ENCODE results near the gene RIMS4.
"Not testable (repeated sequence)": the region's sequence is repeated elsewhere in the genome, so short reads cannot be mapped to it uniquely, and the experiment has no call there.

The RIMS4 gene

DNA sequence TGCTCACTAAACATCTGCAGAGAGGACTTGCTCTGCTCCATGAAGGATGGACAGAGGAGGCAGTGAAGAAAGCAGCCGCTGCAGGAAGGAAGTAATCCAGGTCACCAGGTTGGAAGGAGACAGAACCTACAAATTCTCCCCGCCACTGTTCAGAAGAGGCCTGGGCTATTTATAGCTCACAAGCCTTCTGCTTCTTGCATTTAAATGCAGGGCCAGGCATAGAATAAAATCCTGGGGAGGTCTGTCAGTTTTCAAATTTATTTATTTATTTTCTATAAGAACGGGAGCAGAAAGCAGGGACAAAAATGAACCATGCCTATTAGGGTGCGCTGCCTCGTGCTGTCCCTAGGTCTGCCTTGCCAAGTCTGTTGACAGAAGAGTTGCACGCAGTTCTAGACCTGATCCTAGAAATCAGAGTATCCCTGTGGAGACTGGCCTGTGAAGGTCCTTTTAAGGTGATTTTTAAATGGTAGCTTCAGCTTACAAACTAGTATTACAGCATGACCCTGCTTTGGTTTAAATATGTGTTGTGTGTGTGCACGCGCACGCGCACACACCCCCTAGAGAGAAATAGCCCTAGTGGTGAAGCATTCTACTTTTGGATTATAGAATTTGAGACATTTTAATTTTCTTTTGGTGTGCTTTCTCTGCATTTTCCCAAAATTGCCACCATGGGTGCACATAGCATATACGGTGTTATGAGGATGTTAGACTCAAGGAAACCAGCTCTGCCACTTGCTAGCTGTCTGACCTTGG is 19.5 kb downstream of the RIMS4 start:
- DNase-seq = no peak

DNA sequence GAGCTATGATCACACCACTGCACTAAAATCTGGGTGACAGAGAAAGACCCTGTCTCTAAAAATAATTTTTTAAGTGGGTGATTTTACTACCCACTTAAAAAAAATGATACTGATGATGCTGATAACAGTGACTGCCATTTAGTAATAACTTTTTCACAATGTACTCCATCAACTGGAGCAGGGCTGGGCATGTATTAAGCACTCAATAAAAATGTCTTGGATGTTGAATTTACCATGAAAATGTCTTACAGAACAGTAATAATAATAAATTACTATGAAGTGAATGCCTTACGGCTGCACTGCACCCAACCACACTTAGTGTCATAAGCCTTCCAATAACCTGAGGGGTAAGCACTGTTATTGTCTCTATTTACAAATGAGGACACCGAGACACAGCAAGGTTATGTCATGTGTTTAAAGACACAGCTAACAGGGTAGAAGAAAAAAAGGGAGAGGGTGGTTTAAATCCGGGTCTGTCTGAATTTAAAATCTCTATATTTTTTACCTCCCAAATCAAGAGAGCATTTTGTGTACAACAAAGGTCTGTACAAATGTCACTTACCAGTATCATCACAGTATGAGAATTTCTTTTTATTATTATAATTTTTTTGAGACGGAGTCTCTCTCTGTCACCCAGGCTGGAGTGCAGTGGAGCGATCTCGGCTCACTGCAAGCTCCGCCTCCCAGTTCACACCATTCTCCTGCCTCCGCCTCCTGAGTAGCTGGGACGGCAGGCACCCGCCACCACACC is 21.5 kb downstream of the RIMS4 start:
- no peak for DNase-seq

DNA sequence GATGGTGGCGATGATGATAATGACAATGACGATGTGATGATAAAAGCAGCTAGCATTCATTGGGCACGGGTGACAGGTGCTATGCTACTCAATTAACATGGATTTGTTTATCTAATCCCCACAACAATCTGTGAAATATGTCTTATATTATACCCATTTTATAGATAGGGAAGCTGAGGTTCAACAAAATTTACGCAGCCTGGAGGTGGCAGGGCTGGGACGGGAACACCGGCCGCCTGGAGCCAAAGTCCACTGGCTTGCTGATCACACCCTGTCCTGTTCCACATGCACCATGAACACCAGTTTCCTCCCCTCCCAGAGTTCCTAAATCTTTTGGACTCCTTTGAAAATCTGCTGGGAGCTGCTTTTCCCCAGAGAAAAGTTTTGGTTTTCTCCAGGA is 23.0 kb downstream of the RIMS4 start:
- no peak for DNase-seq

DNA sequence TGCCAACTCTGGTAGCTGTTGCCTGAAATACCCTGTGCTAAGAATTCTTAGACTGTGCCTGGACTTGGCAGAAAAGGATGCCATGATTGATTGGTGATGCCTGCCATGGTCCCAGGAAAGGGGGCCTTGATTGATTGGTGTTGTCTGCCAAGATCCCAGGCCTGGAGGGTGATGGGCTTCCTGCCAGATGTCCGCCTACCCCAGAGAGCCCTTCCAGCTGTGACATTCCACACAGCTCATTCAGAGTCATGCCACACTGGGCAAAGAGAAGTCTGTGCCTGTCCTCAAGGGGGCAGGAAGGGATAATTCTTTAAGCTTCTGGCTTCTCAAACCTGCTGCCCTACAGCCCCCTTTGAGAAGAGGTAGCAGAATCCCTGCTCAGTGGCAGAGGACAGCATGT is 24.6 kb downstream of the RIMS4 start:
- no peak for DNase-seq

DNA sequence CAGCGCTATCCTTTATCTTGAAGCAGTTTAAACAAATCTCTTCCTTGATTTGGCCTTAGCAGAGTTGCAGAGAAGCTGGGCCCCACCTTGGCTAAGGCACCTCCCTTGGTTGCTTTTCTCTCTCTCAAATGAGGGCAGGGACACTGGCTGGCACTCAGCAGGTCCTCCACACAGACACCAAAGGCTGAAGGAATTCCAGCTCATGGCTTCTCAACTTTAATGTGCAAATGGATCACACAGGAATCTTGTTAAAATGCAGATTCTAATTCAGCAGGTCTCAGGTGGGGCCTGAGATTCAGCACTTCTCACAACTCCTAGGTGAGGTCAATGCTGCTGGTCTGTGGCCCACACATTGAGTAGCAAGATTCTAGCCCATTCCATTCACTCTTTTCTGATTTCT is 25.7 kb downstream of the RIMS4 start:
- DNase-seq = no peak

DNA sequence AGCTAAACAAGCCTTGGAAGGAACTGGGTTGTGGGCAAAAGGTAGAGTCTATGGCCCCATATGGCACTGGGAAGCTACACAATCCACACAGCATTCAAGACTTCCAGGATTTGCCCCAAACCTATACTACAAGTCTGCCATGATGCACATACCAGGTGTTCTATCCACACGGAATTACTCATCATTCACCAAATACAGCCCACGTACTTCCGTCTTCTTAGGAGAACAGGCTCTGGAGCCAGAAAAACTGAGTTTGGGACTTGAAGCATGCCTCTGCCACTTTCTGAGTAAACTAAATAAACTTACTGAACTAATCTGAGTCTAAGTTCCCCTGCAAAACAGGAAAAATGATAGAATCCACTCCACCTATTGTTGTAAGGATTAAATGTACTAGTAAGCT is 28.6 kb downstream of the RIMS4 start:
- no peak for DNase-seq

DNA sequence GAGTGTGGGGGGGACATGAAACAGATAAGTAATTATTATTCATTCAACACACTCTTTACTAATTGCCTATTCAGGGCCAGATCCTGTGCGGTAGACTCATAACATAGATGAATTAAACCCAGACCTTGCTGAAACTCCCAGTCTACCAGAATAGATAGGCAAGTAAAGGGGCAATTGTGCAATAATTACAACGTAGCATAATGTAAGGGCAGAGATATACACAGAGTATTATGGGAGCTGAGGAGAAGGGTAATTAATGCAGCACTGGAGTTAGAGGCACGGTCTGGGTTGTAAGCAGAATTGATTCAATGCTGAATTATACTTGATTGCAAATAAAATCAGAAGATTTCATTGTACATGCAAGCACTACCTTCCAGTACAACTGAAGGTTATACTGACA is 29.2 kb downstream of the RIMS4 start:
- DNase-seq = no peak

DNA sequence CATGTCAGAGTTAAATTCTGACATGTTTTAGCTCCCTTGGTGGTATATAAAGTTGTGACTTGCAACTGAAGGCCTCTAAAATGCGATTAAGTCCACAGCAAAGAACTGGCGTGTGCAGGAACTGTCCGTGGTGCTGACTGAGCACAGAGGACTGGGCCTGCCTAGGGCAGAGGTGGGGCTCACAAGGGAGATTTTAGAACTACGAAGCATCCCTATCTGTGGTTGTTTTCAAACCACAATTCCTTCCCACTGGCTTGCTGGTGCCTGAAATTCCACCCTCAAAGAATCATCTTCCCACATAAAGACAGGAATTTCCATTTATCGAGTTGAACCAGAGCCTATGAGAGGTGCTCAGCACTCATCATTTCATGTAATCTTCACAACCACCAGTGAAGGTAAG is 30.1 kb downstream of the RIMS4 start:
- no peak for DNase-seq

DNA sequence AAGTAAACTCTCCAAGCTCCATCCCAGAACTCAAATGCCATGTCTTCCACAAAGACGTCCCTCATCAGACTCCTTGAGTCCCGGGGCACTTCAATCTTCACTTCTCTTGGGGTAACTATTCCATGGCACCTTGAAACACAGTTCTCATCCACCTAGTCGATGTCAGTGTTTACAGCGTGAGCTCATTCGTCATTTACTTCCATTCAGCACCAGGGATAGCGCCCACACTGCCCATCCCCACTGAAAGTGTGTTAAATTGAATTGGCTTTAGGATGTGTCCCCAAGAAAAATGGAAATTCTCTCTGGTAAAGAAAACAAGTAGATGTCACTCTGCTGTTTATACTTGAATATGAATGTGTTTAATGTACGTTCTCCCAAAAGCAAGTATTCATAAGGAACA is 33.4 kb downstream of the RIMS4 start:
- DNase-seq = no peak

DNA sequence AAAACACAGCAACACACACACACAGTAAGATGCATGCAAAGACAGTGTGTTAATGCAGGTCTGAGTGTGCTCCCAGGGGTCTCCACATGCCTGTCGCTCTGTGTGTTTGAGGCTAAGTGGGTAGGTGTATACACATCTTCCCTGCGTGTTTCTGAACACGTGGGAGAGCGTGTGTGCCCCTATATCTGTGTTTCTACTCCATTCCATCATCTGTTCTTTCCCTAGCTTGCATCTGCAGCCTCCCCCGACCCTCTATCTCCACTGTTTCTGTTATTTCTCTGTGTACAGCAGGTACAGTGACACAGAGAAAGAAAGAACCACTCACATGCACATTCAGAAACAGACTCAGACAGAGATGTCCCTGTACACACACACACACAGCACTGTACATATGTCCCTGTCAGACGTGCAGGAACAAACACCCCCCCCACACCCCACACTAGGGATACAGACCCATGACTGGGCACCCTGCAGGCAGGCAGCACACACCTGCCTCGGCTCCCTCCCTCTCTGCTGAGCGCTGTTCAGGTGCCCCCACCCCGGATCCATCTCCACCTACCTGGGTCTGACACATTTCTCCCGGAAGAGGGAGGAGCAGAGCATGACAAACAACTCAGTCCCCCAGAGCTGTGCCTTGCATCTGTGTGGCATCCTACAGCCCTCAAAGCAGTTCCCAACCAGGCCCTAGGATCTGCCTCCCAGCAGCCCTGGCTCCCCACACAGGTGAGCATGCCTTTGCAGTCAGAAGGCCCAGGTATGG is 37.1 kb downstream of the RIMS4 start:
- DNase-seq = no peak

DNA sequence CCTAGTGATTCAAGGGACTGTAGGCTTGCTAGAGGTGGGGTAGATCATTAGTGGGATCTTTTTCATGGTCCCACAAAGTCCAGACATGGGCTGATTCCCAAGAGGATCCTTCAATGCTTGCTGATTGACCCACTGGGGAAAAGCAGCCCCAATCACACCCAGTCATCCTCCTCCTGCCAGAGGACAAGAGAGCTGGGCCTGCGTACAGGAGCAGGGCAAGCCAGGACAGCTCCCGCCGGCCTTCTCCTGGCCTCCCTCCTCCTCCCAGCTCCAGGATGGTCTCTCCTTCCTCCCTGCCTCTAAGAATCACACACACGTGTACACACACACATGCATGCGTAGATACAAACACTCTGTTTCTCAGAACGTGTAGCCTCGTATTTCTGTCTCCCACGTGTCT is 37.7 kb downstream of the RIMS4 start:
- DNase-seq = no peak

DNA sequence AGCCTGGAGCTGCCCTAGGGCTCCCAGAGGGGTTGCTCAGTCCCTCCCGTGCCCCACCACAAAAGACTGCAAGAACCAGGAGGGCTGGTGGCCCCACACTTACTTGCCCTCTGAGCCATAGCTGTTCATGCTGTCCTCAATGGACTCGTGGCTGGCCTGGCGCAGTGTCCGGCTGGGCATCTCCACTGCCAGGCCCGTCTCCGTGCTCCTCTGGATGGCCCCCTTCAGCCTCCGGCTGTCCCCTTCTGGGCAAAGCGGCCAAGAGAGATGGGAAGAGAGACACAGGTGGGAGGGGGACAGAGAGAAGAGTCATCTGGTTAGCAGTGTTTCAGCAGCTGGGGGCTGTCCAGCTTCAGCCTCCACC is 39.2 kb downstream of the RIMS4 start:
- DNase-seq = no peak

DNA sequence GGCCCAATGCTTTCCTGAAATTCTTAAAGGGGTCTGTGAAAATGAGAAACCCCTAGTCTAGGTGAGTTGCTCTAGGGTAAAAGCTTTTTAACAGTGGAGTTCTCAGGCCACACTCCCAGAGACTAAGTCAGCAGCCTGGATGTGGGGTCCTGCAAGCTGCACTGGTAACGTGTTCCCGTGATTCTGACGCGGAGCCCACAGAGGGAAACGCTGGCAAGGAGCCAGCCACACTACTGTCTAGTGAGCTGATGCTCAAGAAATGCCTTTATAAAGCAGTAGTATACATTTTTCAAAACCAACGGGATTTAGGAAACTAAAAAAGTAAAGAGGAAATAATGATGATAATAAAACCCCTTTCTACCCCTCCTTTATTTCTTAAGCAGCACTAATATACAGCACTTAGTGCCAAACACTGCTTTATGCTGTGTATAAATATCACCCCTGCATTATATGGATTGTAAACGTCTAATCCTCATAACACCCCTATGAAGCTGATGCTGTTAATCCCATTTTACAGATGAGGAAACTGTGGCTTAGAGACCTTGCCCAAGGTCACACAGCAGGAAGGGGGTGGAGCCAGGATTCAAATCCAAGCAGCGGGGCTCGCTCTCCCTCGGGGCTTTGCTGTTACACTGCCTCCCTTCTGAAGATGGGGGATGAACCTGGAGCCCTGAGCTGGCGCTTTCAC is 39.7 kb downstream of the RIMS4 start:
- no peak for DNase-seq

DNA sequence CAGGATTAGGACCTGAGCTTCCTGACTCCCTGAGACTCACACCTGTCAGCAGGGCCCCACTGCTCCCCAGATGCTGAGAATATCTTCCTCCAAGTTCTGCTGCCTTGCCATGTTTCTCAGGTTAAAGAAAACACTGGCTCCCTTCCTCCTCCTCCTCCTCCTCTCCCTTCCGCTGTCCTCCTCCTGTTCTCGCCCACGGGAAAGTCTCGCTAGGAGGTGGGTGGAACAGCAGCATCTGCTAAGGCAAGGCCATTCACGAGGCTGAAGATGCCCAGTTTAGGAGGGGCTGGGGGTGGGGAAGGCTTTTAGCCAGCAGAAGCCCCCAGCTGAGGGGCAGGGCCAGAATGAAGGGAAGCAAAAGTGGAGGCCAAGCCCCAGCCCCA is 40.9 kb downstream of the RIMS4 start:
- DNase-seq = no peak

DNA sequence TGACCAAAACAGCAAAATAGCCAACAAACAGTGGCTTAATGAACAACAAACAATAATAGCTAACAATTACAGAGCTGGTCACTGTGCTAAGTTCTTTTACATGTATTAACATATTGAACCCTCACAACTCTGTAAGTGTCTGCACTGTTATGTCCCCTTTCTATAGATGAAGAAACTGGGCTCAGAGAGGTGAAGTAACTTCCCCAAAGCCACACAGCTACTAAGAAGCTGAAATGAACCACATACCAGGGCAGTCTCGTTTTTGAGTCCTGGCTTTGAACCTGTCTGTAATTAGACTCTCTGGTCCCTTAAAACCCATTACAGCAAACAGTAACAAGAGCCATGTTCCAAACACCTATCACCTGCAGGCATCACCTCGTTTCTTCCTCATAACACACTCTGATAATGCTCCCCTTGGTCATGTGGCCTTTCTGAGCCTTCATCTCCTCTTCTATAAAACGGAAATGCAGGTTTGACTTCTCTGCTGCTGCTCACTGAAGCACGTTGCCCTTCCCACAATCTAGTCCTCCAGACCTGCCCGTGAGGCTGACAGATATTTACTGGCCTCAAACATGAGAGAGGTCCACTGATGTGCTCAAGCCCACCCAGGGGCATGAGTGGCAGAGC is 41.4 kb downstream of the RIMS4 start:
- DNase-seq = no peak

DNA sequence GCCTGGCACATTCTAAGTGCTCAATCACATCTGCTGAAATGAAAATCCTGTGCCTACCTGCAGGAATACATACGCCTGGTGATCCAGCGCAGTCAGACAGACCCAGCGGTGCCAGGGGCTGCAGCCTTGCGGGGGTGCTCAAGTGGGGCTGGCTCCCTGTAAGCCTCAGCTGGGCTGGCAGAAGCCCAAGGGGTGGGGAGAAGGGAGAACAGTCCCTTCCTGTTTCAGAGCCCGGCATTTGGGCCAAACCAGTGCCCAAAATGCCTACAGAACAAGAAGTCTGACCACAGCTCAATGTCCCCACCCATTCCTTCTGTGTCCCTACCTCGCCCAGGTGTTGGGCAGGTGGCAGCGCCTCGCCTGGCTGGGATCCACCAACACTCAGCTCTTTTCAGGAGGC is 42.1 kb downstream of the RIMS4 start:
- no peak for DNase-seq

DNA sequence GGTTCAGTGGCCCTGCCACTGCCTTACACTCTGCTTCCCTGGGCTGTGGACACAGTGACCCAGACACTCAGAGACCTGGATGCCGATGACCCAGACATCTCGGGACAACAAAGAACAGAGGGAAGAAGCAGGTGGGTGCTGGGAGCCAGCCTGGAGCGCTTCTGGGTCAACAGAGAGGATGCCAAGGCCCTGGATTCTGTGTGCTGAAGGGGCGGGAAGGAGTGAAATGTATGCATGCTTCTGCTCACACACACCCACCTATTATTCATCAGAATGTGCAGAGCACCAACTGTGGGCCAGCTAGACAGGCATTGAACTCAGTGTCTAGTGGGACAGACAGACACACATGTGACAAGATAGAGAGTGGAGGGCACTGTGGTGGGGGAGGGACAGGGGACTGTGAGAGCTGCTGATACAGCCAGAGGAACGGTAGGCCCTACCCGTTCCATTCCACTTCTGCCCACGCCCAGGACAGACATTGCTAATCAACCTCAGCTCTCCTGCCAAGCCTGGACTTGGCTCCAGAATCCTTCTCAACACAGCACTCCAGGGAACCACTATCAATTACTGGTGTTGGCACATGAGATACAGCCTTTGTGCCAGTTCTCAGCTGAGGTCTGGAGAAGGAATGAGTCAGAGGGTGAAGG is 44.5 kb downstream of the RIMS4 start:
- no peak for DNase-seq

DNA sequence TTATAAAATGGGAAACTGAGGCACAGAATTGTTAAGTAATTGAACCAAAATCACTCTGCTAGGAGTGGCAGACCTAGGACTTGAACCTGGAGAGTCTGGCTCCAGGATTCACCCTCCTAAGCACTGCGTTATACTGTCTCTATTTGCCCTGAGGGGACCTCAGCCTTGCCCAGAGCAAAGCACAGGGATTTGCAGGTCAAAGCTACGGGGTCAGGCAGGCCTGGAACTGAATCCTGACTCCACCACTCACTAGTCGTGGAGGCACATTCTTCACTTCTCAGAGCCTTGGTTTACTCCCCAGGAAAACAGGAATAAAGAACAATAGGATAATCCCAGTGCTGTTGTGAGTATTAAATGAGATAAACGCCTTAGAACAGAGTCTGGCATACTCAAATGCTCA is 45.3 kb downstream of the RIMS4 start:
- DNase-seq = no peak

DNA sequence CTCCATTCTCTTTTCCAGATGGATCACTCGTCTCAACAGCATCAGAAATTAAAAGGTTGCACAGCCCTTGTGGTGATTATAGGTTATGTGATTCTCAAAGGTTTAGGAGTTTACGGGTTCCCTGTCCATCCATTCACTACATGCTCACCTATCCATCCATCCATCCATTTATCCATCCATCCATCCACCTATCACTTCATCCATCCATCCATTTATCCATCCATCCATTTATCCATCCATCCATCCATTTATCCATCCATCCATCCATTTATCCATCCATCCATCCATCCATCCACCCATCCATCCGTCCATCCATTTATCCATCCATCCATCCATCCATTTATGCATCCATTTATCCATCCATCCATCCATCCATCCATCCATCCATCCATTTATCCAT is 46.5 kb downstream of the RIMS4 start:
- DNase-seq = not testable (repeated sequence)

DNA sequence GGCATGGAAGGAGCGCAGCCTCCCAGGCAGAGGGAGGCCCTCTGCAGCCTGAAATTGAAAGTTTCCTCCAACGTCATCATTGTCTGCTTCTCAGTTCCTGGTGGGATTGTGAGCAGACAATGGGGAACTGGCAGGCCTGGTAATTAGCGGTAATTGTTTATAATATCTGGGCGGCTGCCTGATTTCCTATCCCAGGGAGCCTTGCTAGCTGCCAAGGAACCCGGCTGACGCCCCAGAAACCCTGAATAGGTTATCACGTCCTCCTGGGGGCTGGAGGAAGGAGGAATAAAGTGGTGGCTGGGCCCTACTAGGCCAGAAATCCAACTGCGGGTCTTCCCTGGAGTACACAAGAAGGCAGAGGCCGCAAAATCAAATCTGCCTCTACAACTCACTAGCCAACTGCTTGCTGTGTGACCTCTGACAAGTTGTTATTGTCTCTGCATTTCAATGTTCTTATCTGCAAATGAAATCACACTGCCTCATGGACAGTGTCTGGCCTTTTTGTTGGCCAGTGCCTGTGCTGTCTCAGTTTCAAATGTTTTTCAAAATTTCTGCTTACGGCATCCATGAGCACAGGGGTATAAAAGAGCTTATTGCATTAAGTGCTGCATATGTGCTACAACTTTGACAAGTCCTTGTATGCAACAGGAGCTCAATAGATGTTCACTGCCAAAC is 47.7 kb downstream of the RIMS4 start:
- DNase-seq = no peak

DNA sequence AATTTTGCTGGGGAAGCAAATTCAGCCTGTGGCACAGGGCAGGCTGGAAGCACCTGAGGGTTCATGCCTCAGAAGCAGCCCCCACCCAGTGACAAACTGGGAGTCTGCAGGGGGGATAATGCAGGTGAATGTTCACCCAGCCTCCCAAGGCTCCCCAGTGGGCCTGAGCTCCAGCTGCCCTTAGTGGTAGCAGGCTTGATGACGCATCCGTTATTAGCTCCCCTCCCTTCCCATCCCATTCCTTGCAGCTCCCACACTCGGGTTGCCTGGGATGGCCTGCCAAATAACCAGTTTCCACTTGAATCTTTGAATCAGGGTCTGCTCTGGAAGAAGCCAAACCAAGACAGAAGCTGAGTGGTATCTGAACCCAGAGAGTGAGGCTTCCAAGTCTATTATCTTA is 48.9 kb downstream of the RIMS4 start:
- no peak for DNase-seq

DNA sequence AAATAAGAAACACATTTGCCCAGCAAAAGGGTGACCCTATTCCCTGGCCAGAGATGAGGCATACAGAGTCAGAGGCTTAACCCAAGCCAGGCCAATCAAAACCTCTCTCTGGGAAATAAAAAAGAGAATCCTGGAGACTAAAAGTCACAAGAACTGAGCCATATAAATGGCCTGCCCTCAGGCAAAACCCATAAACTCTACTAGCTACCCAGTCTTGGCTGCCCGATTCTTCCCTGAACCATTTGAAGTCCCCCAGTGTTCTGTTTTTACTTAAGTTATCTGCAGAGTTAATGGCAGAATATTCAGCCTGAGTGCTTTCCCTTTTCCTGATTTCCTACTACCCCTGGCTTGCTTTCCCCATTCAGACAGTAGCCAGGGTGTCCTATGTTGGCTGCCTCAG is 50.8 kb downstream of the RIMS4 start:
- no peak for DNase-seq
